HepG2 (cell line): ENCODE data around the gene OXLD1. TPM values are rescaled to one million over a fixed set of nuclear protein-coding genes. Genes with fewer than 3 reads are reported as not detected.

Experiments
- CENPX ChIP-seq: sonication (generic); formaldehyde crosslinking; IDR thresholded peaks from 2 replicates; pipeline ENCODE4 v1.9.0; 2021; ENCODE audit warnings: mild to moderate bottlenecking, missing genetic modification reagents, moderate library complexity
- CREM ChIP-seq, 2 experiments: sonication (generic) in 1 of 2; formaldehyde crosslinking in 1 of 2; IDR thresholded peaks; 2 replicates each; pipeline versions ENCODE4 v1.4.0 to v1.6.1; 2016 to 2020; ENCODE audit warnings: antibody characterized with exemption in 1 of 2, mild to moderate bottlenecking in 1 of 2, missing genetic modification reagents in 1 of 2
- FOXK1 ChIP-seq: sonication (generic); formaldehyde crosslinking; IDR thresholded peaks from 2 replicates; pipeline ENCODE4 v1.4.0; 2020; ENCODE audit warnings: low read depth, missing genetic modification reagents, borderline replicate concordance
- FOXK2 ChIP-seq: fragments of 450-650 bp; IDR thresholded peaks from 2 replicates; pipeline ENCODE4 v1.6.1; 2016
- FOXO1 ChIP-seq: sonication (generic); formaldehyde crosslinking; IDR thresholded peaks from 2 replicates; pipeline ENCODE4 v1.4.0; 2020; ENCODE audit warnings: missing genetic modification reagents
- GPBP1L1 ChIP-seq: sonication (generic); formaldehyde crosslinking; IDR thresholded peaks from 2 replicates; pipeline ENCODE4 v1.5.0; 2020; ENCODE audit warnings: mild to moderate bottlenecking, missing genetic modification reagents
- GZF1 ChIP-seq: sonication (generic); formaldehyde crosslinking; IDR thresholded peaks from 2 replicates; pipeline ENCODE4 v1.5.1; 2020; ENCODE audit warnings: mild to moderate bottlenecking, missing genetic modification reagents
- HOMEZ ChIP-seq: IDR thresholded peaks from 2 replicates; pipeline ENCODE4 v1.6.1; 2016; ENCODE audit warnings: low read depth
- MTF1 ChIP-seq: sonication (generic); formaldehyde crosslinking; IDR thresholded peaks from 2 replicates; pipeline ENCODE4 v1.5.0; 2020; ENCODE audit warnings: missing genetic modification reagents
- NFYB ChIP-seq: sonication (generic); formaldehyde crosslinking; IDR thresholded peaks from 2 replicates; pipeline ENCODE4 v1.4.0; 2020; ENCODE audit warnings: missing genetic modification reagents
- NPAS2 ChIP-seq: sonication (generic); formaldehyde crosslinking; IDR thresholded peaks from 2 replicates; pipeline ENCODE4 v1.8.0; 2022; ENCODE audit warnings: mild to moderate bottlenecking, missing genetic modification reagents, borderline replicate concordance
- SIN3A ChIP-seq: IDR thresholded peaks from 2 replicates; pipeline ENCODE4 v1.6.1; 2011; ENCODE audit warnings: low read depth, mild to moderate bottlenecking, control low read depth, low read length, borderline replicate concordance
- TERF1 ChIP-seq: sonication (generic); formaldehyde crosslinking; IDR thresholded peaks from 2 replicates; pipeline ENCODE4 v1.8.0; 2022; ENCODE audit warnings: mild to moderate bottlenecking, missing genetic modification reagents, moderate library complexity
- TGIF2 ChIP-seq: IDR thresholded peaks from 2 replicates; pipeline ENCODE4 v1.6.1; 2016; ENCODE audit warnings: control low read depth, missing compliant biosample characterization
- U2AF2 ChIP-seq: fragments of 200-400 bp; formaldehyde crosslinking; IDR thresholded peaks from 2 replicates; pipeline ENCODE4 v1.6.1; 2017; ENCODE audit warnings: low read depth, mild to moderate bottlenecking, low read length
- ZNF12 ChIP-seq: sonication (generic); formaldehyde crosslinking; IDR thresholded peaks from 2 replicates; pipeline ENCODE4 v1.5.0; 2020; ENCODE audit warnings: missing genetic modification reagents
- ZNF225 ChIP-seq: sonication (generic); formaldehyde crosslinking; IDR thresholded peaks from 2 replicates; pipeline ENCODE4 v1.4.0; 2020; ENCODE audit warnings: mild to moderate bottlenecking, missing genetic modification reagents
- ZNF232 ChIP-seq: sonication (generic); formaldehyde crosslinking; IDR thresholded peaks from 2 replicates; pipeline ENCODE4 v1.4.0; 2020; ENCODE audit warnings: missing genetic modification reagents, borderline replicate concordance
- ZNF274 ChIP-seq: sonication (generic); formaldehyde crosslinking; IDR thresholded peaks from 2 replicates; pipeline ENCODE4 v1.5.1; 2020; ENCODE audit warnings: mild to moderate bottlenecking, missing genetic modification reagents
- ZNF333 ChIP-seq: sonication (generic); formaldehyde crosslinking; IDR thresholded peaks from 2 replicates; pipeline ENCODE4 v1.4.0; 2020; ENCODE audit warnings: mild to moderate bottlenecking, missing genetic modification reagents, borderline replicate concordance
- ZNF550 ChIP-seq: sonication (generic); formaldehyde crosslinking; IDR thresholded peaks from 2 replicates; pipeline ENCODE4 v1.4.0; 2020; ENCODE audit warnings: mild to moderate bottlenecking, missing genetic modification reagents, borderline replicate concordance
- ZNF605 ChIP-seq: sonication (generic); formaldehyde crosslinking; IDR thresholded peaks from 2 replicates; pipeline ENCODE4 v1.8.0; 2022; ENCODE audit warnings: mild to moderate bottlenecking, missing genetic modification reagents
- ZNF615 ChIP-seq: sonication (generic); formaldehyde crosslinking; IDR thresholded peaks from 2 replicates; pipeline ENCODE4 v1.5.0; 2020; ENCODE audit warnings: mild to moderate bottlenecking, missing genetic modification reagents, borderline replicate concordance
- ZNF644 ChIP-seq: IDR thresholded peaks from 2 replicates; pipeline ENCODE4 v1.6.1; 2016; ENCODE audit warnings: low read depth
- ZNF780A ChIP-seq: sonication (generic); formaldehyde crosslinking; IDR thresholded peaks from 2 replicates; pipeline ENCODE4 v1.8.0; 2022; ENCODE audit warnings: mild to moderate bottlenecking, missing genetic modification reagents, moderate library complexity
- polyA plus RNA-seq, 8 experiments: library from polyadenylated mRNA; depleted of rRNA in 3 of 8; stranded (reverse) in 7 of 8; unstranded in 1 of 8; fragments of >200 nt; fragmentation: Illumina TruSeq in 4 of 8; extraction: Trizol in 4 of 8; gene quantifications; 2 replicates each; pipeline versions ENCODE4 v1.2.1 to v1.2.3, GENCODE V29; 2011 to 2016; ENCODE audit warnings: low read depth in 4 of 8, missing spikeins in 1 of 8, mixed read lengths in 1 of 8; ENCODE audit not compliant: insufficient read depth in 1 of 8
- total RNA-seq, 5 experiments: library from RNA; depleted of rRNA; stranded (reverse); fragments of >200 nt; fragmentation: Illumina TruSeq; extraction: Trizol; gene quantifications; 2 replicates each; pipeline ENCODE4 v1.2.3, GENCODE V29; 2016; ENCODE audit warnings: low read depth in 1 of 5

Gene OXLD1
- total and polyA plus RNA-seq, 2 of the 13 experiments (the other 11 are each of a cell fraction or from before 2014, with no cell fraction given): 27.1 to 37.5 TPM

- no peak for TF ChIP-seq CENPX (CRISPR knock-in tag)
- TF ChIP-seq GZF1 (CRISPR knock-in tag): 0 out of 2 replicates have a peak, but pooled peaks have one; percentile 14
- 0 out of 2 replicates have a peak, but pooled peaks have one; percentile 33 for TF ChIP-seq ZNF333 (CRISPR knock-in tag)
- no peak for TF ChIP-seq GPBP1L1
- TF ChIP-seq ZNF12 (CRISPR knock-in tag): no peak
- no peak; the same call in 1 of the 2 replicates for TF ChIP-seq ZNF274
- TF ChIP-seq ZNF232 (CRISPR knock-in tag): peak; percentile 42; the same call in 1 of the 2 replicates
- peak; percentile 85 for TF ChIP-seq CREM (IDR thresholded peaks at IDR 0.05)
- 0 out of 2 replicates have a peak, but pooled peaks have one; percentile 4 for TF ChIP-seq CREM (CRISPR knock-in tag; IDR thresholded peaks at IDR 0.05)
- TF ChIP-seq ZNF780A (CRISPR knock-in tag): no peak
- no peak for TF ChIP-seq NPAS2 (CRISPR knock-in tag)
- TF ChIP-seq TGIF2 (CRISPR knock-in tag): peak; percentile 74
- peak; percentile 40; the same call in 1 of the 2 replicates for TF ChIP-seq FOXO1 (CRISPR knock-in tag)
- peak; percentile 68; the same call in 1 of the 2 replicates for TF ChIP-seq HOMEZ (CRISPR knock-in tag)
- TF ChIP-seq ZNF644: no peak
- TF ChIP-seq ZNF550 (CRISPR knock-in tag): no peak
- TF ChIP-seq TERF1 (CRISPR knock-in tag): no peak
- peak; percentile 98 for TF ChIP-seq SIN3A
- TF ChIP-seq U2AF2: no peak
- TF ChIP-seq ZNF615 (CRISPR knock-in tag): no peak
- TF ChIP-seq ZNF605 (CRISPR knock-in tag): 0 out of 2 replicates have a peak, but pooled peaks have one; percentile 6
- TF ChIP-seq FOXK2: no peak
- no peak; the same call in 1 of the 2 replicates for TF ChIP-seq ZNF225 (CRISPR knock-in tag)
- peak; percentile 24; the same call in 1 of the 2 replicates for TF ChIP-seq MTF1 (CRISPR knock-in tag)
- TF ChIP-seq FOXK1 (CRISPR knock-in tag): peak; percentile 81
- TF ChIP-seq NFYB (CRISPR knock-in tag): peak; percentile 99
These were observed 17.4 kb upstream of the OXLD1 start, which contains the start of the genes ARL16 and HGS (continued) for GRCh38 chr17:81683584-81684441.
